PFSK-1 (cell line): ENCODE measurements around the gene NAALAD2.

Experiments
- REST ChIP-seq, 2 experiments: IDR thresholded peaks; 2 replicates each; pipeline versions ENCODE4 v1.6.1 to v1.8.0; 2011 to 2012; ENCODE audit warnings: low read depth in 2 of 2, low read length in 2 of 2, control low read depth in 1 of 2, inconsistent platforms in 1 of 2, mild to moderate bottlenecking in 1 of 2, moderate library complexity in 1 of 2; ENCODE audit not compliant: insufficient read depth in 1 of 2
- TAF1 ChIP-seq: IDR thresholded peaks from 2 replicates; pipeline ENCODE4 v1.6.1; 2012; ENCODE audit warnings: low read length, control low read depth, borderline replicate concordance; ENCODE audit not compliant: insufficient read depth

DNA sequence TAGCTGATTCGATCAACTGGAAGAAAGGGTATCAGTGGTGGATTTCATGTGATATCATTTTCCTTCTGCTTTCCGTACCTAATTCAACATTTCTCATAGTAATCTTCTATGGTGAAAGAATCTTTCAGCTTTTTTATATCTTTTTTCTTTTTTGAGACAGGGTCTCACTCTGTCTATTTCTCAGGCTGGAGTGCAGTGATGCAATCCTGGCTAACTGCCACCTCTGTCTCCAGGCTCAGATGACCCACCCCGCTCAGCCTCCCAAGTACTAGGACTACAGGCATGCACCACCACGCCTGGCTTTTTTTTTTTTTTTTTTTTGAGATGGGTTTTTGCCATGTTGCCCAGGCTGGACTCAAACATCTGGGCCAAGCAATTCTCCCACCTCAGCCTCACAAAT is 107.0 kb downstream of the NAALAD2 start:
- TF ChIP-seq REST (IDR thresholded peaks at IDR 0.05; ENCODE audit: insufficient read depth in 1 of 2, low read depth in 2 of 2, low read length in 2 of 2) (no peak), TAF1 (no peak)
